ENCODE measurements around the gene FOXC1.

Gene FOXC1

DNA sequence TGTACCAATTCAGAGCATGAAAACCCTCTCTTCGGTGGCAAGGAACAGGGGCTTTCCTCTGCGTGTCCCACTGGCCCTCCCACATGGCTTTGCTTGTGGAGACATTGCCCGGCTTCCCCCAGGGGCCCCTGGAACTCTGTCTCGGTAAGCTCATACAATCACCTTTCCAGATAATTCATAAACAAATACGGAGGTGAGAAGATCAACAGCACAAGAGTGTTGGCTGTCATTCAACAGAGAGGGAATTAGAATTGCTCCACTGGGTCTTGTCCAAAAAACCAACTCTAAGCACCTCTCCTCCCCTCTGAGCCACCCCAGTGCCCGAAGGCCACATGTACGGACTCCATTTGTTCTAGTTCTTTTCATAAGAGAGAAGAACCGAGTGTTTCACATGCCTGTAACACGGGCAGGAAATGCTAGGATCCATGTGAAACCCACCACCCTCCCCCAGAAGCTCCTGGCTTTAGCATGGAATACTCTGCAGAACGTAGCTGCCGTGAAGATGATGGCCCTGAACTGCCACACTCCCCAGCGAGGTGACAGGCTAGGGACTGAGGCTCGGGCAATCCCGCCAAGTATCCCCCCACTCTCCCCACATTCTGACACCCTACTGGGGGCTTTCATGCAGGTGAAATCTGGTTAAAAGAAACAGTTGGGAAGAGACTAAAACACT is 24.6 kb upstream of the FOXC1 start:
- DNase-seq: no peak

GRCh38 chr6:1585669-1586049 is 24.1 kb upstream of the FOXC1 start:
- DNase-seq: no peak

DNA sequence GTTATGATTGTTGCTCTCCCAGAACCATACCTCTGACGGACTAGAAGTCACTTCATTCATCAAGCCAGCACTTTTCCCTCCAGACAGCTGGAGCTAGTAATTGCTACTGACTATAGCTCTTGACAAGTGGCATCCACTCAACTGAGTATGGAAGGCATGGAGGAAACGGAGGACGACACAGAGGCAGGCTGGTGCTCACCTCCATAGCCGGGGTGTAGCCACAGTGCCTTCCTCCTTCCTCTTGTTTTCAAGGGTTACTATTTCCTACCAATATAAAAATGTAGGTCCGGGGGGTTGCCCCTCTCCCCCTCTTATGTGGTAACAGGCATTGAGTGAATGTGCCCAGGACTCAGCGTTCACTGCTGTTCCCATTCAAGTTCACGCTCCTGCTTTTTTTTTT is 23.5 kb upstream of the FOXC1 start:
- no peak for DNase-seq

GRCh38 chr6:1586861-1587450 is 22.8 kb upstream of the FOXC1 start:
- DNase-seq: no peak

DNA sequence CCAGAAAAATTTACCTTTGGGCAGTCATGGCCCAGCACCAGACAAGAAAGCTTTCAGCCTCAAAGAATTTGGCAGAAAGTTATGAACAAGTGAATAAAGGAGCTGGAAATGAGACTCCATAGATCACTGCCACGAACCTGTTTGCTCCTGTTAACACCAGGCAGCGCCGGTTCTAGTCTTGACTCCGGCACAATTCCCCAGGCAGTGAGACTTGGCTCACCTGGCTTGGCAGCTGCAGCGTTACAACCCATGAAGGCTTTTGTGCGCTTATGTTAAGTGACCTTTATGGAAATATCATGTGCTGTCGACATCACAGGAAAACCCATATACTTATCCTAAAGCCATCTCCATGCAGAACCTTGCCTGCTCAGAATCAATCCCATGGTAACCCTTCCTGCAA is 22.2 kb upstream of the FOXC1 start:
- no peak for DNase-seq

- DNase-seq: no peak
Observed at GRCh38 chr6:1587977-1588376, 21.7 kb upstream of the FOXC1 start.

GRCh38 chr6:1589208-1589607 is 20.5 kb upstream of the FOXC1 start:
- no peak for DNase-seq

DNA sequence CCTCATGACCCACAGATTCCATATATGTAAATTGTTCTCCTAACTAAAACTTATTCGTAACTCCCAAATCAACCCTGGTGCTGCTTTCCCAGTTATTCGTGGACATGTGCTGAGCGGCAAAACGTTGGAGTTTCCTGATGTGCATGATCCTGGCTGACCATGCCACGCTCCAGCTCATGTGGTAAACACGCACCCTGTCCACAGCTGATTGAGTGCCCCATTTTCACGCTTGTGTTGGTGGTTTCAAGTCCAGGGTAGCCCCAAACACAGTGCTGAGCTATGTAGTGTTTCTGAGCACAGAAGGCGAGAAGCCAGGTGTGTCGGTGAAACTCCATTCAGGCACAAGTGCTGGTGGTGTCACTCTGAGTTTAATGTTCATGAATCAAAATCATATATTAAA is 19.1 kb upstream of the FOXC1 start:
- DNase-seq: no peak

- no peak for DNase-seq
Observed at GRCh38 chr6:1591243-1591642, 18.5 kb upstream of the FOXC1 start.

DNA sequence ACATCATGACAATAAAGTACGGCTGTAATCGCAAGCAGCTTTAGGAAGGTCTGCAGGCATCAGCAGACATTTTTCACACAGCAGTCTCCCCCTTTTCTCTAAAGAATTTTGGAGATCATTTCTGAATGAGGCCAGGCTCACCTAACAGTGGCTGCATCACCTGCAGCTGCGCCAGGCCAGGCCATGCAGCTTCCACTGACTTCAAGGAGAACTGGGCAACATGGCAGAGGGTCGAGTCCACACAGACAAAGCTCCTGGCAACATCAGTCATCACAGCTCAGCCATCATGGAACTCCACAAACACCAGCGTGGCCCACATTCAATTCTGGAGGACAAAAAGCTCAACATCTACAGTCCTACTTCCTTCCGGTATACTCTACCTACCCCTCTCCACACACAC is 17.8 kb upstream of the FOXC1 start:
- no peak for DNase-seq

- no peak for DNase-seq
Observed at GRCh38 chr6:1592852-1593251, 16.9 kb upstream of the FOXC1 start.

DNA sequence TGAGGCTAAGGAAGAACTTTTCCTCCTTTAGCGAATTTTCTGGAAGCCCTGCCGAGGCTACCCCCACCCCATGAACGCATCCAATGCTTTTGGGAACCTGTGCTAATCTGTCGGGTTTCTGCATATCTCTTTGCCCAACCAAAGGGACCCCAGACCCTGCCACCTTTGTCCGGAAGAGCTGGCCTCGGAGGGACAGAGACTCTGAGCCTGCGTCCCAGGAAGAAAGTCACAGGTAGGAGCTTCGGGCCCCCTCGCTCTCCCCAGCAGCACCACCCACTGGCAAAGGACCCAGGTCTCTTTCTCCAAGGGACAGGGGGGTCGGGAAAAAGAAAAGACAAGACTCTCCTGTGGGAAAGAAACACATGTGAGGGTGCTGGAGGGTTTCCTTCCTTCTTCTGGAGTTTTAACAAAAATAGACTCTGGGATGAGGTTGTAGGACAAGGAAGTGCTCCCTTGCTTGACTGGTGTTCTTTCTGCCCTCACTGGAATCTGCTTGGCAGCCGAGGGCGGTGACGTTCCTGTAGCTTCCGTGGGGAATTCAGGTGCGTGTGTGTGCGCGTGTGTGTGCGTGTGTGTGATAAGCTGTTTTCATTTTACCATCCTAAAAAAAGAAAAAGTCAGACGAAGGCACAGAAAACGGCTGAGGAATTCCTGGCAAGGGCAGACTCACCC is 16.3 kb upstream of the FOXC1 start:
- no peak for DNase-seq

GRCh38 chr6:1593958-1594314 is 15.8 kb upstream of the FOXC1 start:
- no peak for DNase-seq

DNA sequence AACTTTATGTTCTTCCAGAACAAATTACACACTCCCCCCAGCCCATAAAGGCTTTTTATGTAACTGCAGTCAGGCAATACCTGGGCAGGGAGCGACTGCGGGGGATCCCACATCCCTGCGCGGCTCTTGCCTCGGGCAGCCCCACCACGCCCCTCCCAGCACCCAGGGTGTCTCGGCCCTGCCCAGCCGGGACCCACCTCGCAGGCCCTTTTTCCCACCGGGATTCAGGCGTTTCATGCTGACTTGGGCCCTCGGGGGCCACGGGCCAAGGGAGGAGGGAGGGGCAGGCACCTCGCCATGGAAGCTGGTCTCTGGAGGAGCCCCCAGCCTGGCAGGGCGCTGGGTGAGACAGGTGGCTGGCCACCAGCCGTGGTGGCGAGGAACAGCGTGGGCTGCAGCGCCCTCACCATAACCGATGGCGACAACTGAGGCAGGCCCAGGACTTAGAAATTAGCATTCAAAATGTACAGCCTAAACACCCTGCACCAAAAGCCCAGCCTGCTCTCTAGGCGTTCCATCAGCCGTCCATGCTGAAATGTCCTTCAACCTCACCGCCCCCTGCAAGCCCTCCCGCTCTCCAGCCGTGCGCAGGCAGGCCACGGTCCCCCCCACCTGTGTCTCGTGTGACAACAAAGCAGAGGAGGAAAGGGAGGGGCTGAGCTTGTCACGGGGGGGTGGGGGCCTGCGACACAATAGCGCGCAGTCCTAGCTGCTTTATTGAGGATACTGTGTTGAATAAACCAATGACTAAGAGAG is 15.1 kb upstream of the FOXC1 start:
- no peak for DNase-seq

- no peak for DNase-seq
Observed at GRCh38 chr6:1595271-1596087, 14.2 kb upstream of the FOXC1 start.

GRCh38 chr6:1596088-1596852 is 13.4 kb upstream of the FOXC1 start:
- no peak for DNase-seq

DNA sequence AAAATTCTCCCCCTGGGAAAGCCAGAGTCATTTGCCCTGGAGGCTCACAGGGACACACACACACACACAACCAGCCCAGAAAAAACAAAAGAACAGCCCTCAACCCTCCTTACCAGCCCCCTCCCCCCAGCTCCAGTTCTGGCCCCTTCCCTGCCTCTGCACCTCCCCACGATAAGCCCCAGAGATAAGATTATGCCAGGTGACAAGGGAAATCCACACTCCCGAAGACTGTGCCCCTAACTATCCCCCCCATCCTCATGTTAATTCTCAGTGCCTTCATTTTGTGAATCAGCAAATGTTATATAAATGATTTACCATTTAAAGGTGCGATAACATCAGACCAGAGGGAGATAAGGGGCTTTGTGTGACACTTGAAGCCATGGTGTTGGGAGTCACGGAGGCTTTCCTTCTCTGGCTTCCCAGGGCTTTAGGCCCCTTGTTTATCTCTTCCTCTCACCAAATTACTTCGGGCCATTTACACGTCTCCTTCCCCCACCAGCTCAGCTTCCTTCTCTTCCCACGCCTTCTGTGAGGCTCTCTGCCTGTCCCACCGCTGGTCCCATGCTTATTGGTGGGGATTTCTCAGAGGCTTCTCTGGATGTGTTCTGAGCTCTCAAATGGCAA is 12.5 kb upstream of the FOXC1 start:
- DNase-seq: no peak

DNA sequence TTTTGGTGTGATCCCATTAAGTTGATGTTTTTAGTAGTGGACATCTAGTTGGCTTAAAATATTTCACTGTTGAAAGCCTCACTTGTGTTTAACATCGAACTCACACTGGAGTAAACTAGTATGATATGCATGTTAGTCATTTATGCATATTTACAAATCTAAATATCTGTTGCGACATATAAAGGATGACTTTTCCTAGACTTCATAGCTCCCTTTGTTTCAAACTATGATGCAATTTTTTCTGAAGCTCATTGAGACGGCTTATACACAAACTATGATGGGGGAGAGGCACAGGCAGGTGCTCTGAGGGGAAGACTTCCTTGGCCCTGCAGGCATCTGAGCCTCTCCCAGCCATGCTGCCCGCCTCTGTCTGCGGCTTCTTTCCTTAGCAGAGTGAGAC is 11.8 kb upstream of the FOXC1 start:
- DNase-seq: peak; percentile 39

DNA sequence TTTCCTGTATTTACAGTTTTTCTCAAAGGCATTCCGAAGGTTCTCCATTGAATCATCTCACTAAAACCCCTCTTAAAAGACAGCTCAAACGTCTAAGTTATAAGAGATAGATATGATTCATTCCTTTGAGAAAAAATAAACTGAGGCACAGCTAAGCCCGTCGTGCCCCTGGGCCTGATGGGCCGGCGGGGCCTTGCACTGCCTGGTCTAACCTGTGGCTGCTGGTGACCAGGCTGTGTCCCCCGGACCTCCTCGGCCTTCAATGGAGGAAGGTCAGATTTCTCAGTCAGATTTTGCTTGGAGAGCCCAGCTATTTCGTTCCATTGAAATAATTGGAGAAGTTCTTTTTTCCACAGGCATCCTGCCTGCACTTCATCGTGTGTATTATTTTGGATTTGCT is 11.3 kb upstream of the FOXC1 start:
- no peak for DNase-seq

GRCh38 chr6:1598886-1599285 is 10.8 kb upstream of the FOXC1 start:
- DNase-seq: no peak

- DNase-seq: no peak
Observed at GRCh38 chr6:1599469-1599868, 10.2 kb upstream of the FOXC1 start.

Data from fibroblast of skin of right biceps (primary cell).